K562 (cell line): ENCODE measurements around the gene HIVEP1. TPM values are rescaled to one million over a fixed set of nuclear protein-coding genes. Genes with fewer than 3 reads are reported as not detected.

Experiments
- ATAC-seq: fragments of 200-7000 bp; cut with Tn5 transposase; 3 replicates; pipeline ENCODE4 v1.9.1; 2020; ENCODE audit warnings: moderate library complexity
- BruUV-seq: library from RNA; stranded (reverse); fragments of 400-500 nt; replicated peaks from 2 replicates; lab custom pipeline; 2021; lab: Mats Ljungman, UMichigan
- CTCF ChIA-PET: fragments of 300-600 bp; formaldehyde crosslinking; extraction: SDS; loops from one replicate; lab custom pipeline; 2021; ENCODE audit warnings: low intra/inter-chr PET ratio; lab: Yijun Ruan, JAX
- POLR2A ChIA-PET: fragments of 300-600, 350-650 bp; sonication (Branson Sonifier 250); formaldehyde crosslinking; extraction: SDS; loops from one replicate; lab custom pipeline; 2021; ENCODE audit warnings: antibody characterized with exemption, inconsistent platforms; lab: Yijun Ruan, JAX
- DNase-seq, 4 experiments: peaks; one replicate each; pipeline versions ENCODE4 v3.0.0 to v3.0.0-alpha.2; 2011 to 2018; ENCODE audit warnings: low spot score in 3 of 4, mixed read lengths in 3 of 4; ENCODE audit errors: extremely low read depth in 1 of 4
- FAIRE-seq: peaks from 2 replicates; lab custom pipeline; 2011; peaks lifted over from hg19 to GRCh38; lab: Jason Lieb, UNC
- H2AFZ ChIP-seq: 2 replicates; pipeline ENCODE4 v1.6.0; 2011; ENCODE audit warnings: low read depth, low read length, control low read depth, inconsistent platforms
- H3K27ac ChIP-seq: fragments of 200-600 bp; 3 replicates; pipeline ENCODE4 v1.8.0; 2011; ENCODE audit warnings: low read depth, mild to moderate bottlenecking, control low read depth, inconsistent platforms, low read length, moderate library complexity, mixed read lengths; ENCODE audit errors: extremely low read depth
- H3K27me3 ChIP-seq, 2 experiments: fragments of 300-600 bp in 1 of 2; 2 replicates in 1 of 2; 3 replicates in 1 of 2; pipeline versions ENCODE4 v1.6.0 to v1.8.0; 2011; ENCODE audit warnings: inconsistent platforms in 2 of 2, low read length in 2 of 2, mild to moderate bottlenecking in 1 of 2, mixed read lengths in 1 of 2, moderate library complexity in 1 of 2; ENCODE audit not compliant: control insufficient read depth in 2 of 2, insufficient read depth in 2 of 2
- H3K36me3 ChIP-seq: fragments of 300-600 bp; 3 replicates; pipeline ENCODE4 v1.8.0; 2011; ENCODE audit warnings: mild to moderate bottlenecking, low read length, inconsistent platforms; ENCODE audit not compliant: control insufficient read depth, insufficient read depth
- H3K4me1 ChIP-seq, 2 experiments: fragments of 200-600 bp in 1 of 2; replicated peaks in 1 of 2; 2 replicates in 1 of 2; 3 replicates in 1 of 2; pipeline versions ENCODE4 v1.5.1 to v1.8.0; 2011; ENCODE audit warnings: inconsistent platforms in 2 of 2, low read length in 2 of 2, mild to moderate bottlenecking in 1 of 2, mixed read lengths in 1 of 2, moderate library complexity in 1 of 2; ENCODE audit not compliant: control insufficient read depth in 2 of 2, insufficient read depth in 2 of 2
- H3K4me2 ChIP-seq: 2 replicates; pipeline ENCODE4 v1.6.1; 2011; ENCODE audit warnings: low read length, control low read depth, inconsistent platforms, mixed read lengths; ENCODE audit not compliant: insufficient read depth
- H3K4me3 ChIP-seq: fragments of 200-600 bp; sonication (generic), shearing (Covaris generic); 2 replicates; pipeline ENCODE4 v1.5.1; 2016; ENCODE audit warnings: control low read depth, inconsistent platforms
- H3K79me2 ChIP-seq: fragments of 200-600 bp; 3 replicates; pipeline ENCODE4 v1.8.0; 2011; ENCODE audit warnings: low read length, inconsistent platforms; ENCODE audit not compliant: control insufficient read depth, insufficient read depth
- H3K9ac ChIP-seq, 2 experiments: 2 replicates each; pipeline versions ENCODE4 v1.6.0 to v1.6.1; 2011; ENCODE audit warnings: low read depth in 2 of 2, low read length in 2 of 2, control low read depth in 1 of 2, inconsistent platforms in 1 of 2, mild to moderate bottlenecking in 1 of 2, mixed read lengths in 1 of 2; ENCODE audit not compliant: insufficient read depth in 1 of 2
- H3K9me1 ChIP-seq: one replicate; pipeline ENCODE4 v1.6.0; 2011; ENCODE audit warnings: inconsistent platforms, mild to moderate bottlenecking, low read length, moderate library complexity; ENCODE audit not compliant: control insufficient read depth, insufficient read depth
- H3K9me3 ChIP-seq: replicated peaks from 2 replicates; pipeline ENCODE4 v1.5.1; 2011; ENCODE audit warnings: low read depth, low read length, inconsistent platforms; ENCODE audit not compliant: control insufficient read depth, insufficient read depth
- H4K20me1 ChIP-seq: replicated peaks from 2 replicates; pipeline ENCODE4 v1.6.1; 2011; ENCODE audit warnings: low read length, inconsistent platforms, mixed read lengths; ENCODE audit not compliant: control insufficient read depth, insufficient read depth
- POLR2A ChIP-seq: fragments of 450-650 bp; conservative IDR thresholded peaks from 2 replicates; pipeline ENCODE4 v1.6.1; 2016
- REST ChIP-seq, 2 experiments: fragments of 450-650 bp; formaldehyde crosslinking in 1 of 2; IDR thresholded peaks; 2 replicates each; pipeline versions ENCODE4 v1.4.0 to v1.6.1; 2014 to 2020; ENCODE audit warnings: mild to moderate bottlenecking in 2 of 2, borderline replicate concordance in 1 of 2, low read depth in 1 of 2
- ZNF253 ChIP-seq: fragments of 250-450 bp; sonication (Bioruptor Pico); conservative IDR thresholded peaks from 2 replicates; pipeline ENCODE4 v1.6.1; 2021; ENCODE audit warnings: mild to moderate bottlenecking
- WGBS: fragments of 100-300 bp; shearing (Covaris generic); methylation state at CpG from one replicate; pipeline ENCODE4 v1.1.6; 2016; ENCODE audit warnings: low coverage, mixed read lengths; ENCODE audit not compliant: insufficient coverage; ENCODE audit errors: missing lambda C conversion rate; 5-methylcytosine and 5-hydroxymethylcytosine counted together
- in situ Hi-C: fragments of 300-500 bp; cut with MboI; formaldehyde crosslinking; loops from 4 replicates; pipeline ENCODE4 v1.15.0; 2018; ENCODE audit warnings: inconsistent platforms, mixed read lengths
- intact Hi-C: fragments of 100-400 bp; cut with micrococcal nuclease; formaldehyde crosslinking; loops from 2 replicates; pipeline ENCODE4 v1.14.2; 2022
- polyA plus RNA-seq, 8 experiments: library from polyadenylated mRNA; depleted of rRNA in 4 of 8; stranded (reverse) in 5 of 8; unstranded in 3 of 8; fragments of >200 nt; fragmentation: Nextera tagmentation in 2 of 8; fragmentation: Illumina TruSeq in 1 of 8; extraction: Ambion mirVana in 2 of 8; extraction: Trizol in 1 of 8; gene quantifications; 2 replicates each; pipeline versions ENCODE4 v1.2.1 to v1.2.3, GENCODE V29; 2011 to 2014; ENCODE audit warnings: inconsistent platforms in 1 of 8, missing spikeins in 1 of 8
- total RNA-seq, 7 experiments: library from RNA; depleted of rRNA in 6 of 7; stranded (reverse); fragments of >200 nt in 6 of 7; fragmentation: Illumina TruSeq in 2 of 7; extraction: Trizol in 2 of 7; gene quantifications; 2 replicates each; pipeline versions ENCODE4 v1.2.1 to v1.2.3, GENCODE V29; 2011 to 2021; ENCODE audit warnings: low replicate concordance in 1 of 7

The HIVEP1 gene
- total and polyA plus RNA-seq, 9 of the 15 experiments (the other 6 are each of a cell fraction or from before 2014, with no cell fraction given): 6.0 to 33.3 (median 21.7) TPM

GRCh38 chr6:12165297-12165696 is 153.2 kb downstream of the HIVEP1 start:
- Histone ChIP-seq H3K9me3 (no peaks in the 10 kb centered on the region), H3K9me1 (no peaks in the 10 kb centered on the region), H2AFZ (no peak overlapping the region), H3K9ac (no peak overlapping the region), H3K4me2 (no peak overlapping the region), H3K79me2 (no peaks in the 10 kb centered on the region), H3K36me3 (peaks cover 39% of the 10 kb centered on the region), H3K27me3 (peaks cover 0 to under 1% of the 10 kb centered on the region in 2 experiments; a peak in 1 of 5 replicates), H3K4me3 (no peak overlapping the region), H4K20me1 (no peaks in the 10 kb centered on the region), H3K4me1 (no peaks in the 10 kb centered on the region), H3K27ac (no peak overlapping the region)
- intact Hi-C loops (no loop called here), in situ Hi-C loops (no loop called here)
- ATAC-seq (no peak), DNase-seq (no peak), FAIRE-seq (no peak)
- POLR2A ChIA-PET: no interaction called here
- BruUV-seq: no TSS peak
- TF ChIP-seq REST (IDR thresholded peaks at IDR 0.05; ENCODE audit: borderline replicate concordance) (peak; percentile 10; the same call in 1 of the 2 replicates), REST (CRISPR knock-in tag; IDR thresholded peaks at IDR 0.05; ENCODE audit: low read depth) (no peak), POLR2A (0 out of 2 replicates have a peak, but pooled peaks have one; percentile 8), ZNF253 (no peak)
- 85% methylated on average over 4 of the region's 4 CpGs for WGBS
- CTCF ChIA-PET: no interaction called here
